Measurements from ENCODE around the gene NSG2. TPM values are rescaled to one million over a fixed set of nuclear protein-coding genes. Genes with fewer than 3 reads are reported as not detected.

NSG2 gene
- total and polyA plus RNA-seq, 12 donors = 0.11 to 0.82 (median 0.34) TPM; not detected in 2

DNA sequence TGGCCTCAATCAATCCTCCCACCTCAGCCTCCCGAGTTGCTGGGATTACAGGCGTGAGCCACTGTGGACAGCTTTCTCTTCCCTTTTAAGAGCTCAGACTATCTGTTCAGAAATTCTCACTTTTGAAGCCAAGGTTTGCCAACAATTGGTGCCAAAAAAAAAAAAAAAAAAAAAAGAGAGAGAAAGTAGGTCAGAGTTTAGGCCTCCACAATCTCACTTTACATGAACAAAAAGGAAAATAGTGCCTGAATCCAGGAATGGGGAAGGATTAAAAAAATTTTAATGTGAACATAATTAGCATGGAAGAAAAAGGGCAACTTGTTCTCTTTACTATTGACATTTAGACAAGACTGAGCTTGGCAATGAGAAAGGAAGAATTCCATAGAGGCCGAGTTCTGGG, 94.1 kb downstream of the NSG2 start:
- Histone ChIP-seq H3K27ac (no peak overlapping the region), H3K4me3 (no peak overlapping the region), H3K36me3 (no peaks in the 10 kb centered on the region), H3K4me1 (no peaks in the 10 kb centered on the region), H3K27me3 (peaks cover 0 to 6% (median 0%) of the 10 kb centered on the region in 7 donors), H3K9me3 (no peaks in the 10 kb centered on the region)
- ATAC-seq (no peak), DNase-seq (no peak)
- WGBS, 2 donors = 67 to 72% methylated on average over 3 of the region's 3 CpGs
- intact Hi-C loops (cut with DNase I) = no loop called here
- TF ChIP-seq, protein P1, sequence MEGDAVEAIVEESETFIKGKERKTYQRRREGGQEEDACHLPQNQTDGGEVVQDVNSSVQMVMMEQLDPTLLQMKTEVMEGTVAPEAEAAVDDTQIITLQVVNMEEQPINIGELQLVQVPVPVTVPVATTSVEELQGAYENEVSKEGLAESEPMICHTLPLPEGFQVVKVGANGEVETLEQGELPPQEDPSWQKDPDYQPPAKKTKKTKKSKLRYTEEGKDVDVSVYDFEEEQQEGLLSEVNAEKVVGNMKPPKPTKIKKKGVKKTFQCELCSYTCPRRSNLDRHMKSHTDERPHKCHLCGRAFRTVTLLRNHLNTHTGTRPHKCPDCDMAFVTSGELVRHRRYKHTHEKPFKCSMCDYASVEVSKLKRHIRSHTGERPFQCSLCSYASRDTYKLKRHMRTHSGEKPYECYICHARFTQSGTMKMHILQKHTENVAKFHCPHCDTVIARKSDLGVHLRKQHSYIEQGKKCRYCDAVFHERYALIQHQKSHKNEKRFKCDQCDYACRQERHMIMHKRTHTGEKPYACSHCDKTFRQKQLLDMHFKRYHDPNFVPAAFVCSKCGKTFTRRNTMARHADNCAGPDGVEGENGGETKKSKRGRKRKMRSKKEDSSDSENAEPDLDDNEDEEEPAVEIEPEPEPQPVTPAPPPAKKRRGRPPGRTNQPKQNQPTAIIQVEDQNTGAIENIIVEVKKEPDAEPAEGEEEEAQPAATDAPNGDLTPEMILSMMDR (IDR thresholded peaks at IDR 0.05) = no peak

DNA sequence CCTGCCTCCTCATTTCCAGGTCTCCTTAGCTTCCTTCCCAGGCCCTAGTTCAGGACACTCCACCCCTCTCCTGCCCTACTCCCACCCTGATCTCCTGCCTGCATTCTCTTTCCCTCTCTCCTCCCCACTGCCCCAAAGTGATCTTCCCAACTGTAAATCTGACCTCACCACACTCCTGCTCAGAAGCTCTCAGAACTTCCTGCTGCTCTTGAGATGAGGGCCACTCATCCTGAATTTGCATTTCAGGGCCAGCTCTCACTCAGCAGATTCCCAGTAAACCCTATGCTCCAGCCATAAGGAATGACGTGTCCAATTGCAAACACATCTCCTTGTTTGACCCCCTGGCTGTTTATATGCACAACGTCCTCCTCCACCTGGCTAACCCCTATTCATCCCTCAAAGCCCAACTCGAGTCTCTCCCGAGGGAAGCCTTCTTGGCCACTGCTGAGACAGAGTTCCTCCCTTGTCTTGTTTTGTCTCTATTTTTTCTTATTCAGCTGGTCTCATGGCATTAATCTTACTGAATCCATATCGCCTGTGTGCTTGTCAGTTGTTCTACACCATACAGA, 95.0 kb downstream of the NSG2 start:
- Histone ChIP-seq H3K4me3 (no peak overlapping the region), H3K27me3 (peaks cover 0 to 12% (median 0%) of the 10 kb centered on the region in 7 donors), H3K27ac (no peak overlapping the region), H3K4me1 (no peaks in the 10 kb centered on the region), H3K9me3 (no peaks in the 10 kb centered on the region), H3K36me3 (no peaks in the 10 kb centered on the region)
- WGBS, 2 donors = 61 to 70% methylated on average over 5 of the region's 5 CpGs
- ATAC-seq (no peak), DNase-seq (no peak)
- intact Hi-C loops (cut with DNase I) = no loop called here
- TF ChIP-seq, protein P1 (IDR thresholded peaks at IDR 0.05) = no peak

DNA sequence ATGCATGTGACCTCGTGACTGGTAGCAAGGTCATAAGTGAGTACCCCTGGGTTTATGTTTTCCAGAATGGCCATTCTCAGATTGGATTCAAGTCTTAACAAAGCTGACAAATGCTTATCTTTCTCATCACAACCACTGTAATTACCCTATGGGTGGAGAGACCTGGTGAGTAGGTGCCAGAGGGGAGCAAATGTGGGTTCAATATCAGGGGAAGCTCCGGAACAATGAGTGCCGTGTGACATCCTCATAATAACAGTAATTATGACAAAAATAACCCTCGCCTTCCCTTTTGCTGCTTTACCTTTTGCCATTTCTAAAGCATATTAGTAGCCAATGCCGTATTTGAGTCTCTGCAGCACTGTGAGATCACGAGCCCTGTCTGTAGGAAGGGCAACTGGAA, 95.9 kb downstream of the NSG2 start:
- WGBS, 2 donors = 76 to 79% methylated on average over 6 of the region's 6 CpGs
- H3K27ac ChIP-seq = no peak overlapping the region
- H3K4me1 ChIP-seq = no peaks in the 10 kb centered on the region
- ATAC-seq (no peak), DNase-seq (no peak)
- peaks cover 0 to 16% (median 0%) of the 10 kb centered on the region in 7 donors for H3K27me3 ChIP-seq
- H3K9me3 ChIP-seq = no peaks in the 10 kb centered on the region
- intact Hi-C loops (cut with DNase I) = no loop called here
- no peaks in the 10 kb centered on the region for H3K36me3 ChIP-seq
- TF ChIP-seq, protein P1 (IDR thresholded peaks at IDR 0.05) = no peak
- H3K4me3 ChIP-seq = no peak overlapping the region

DNA sequence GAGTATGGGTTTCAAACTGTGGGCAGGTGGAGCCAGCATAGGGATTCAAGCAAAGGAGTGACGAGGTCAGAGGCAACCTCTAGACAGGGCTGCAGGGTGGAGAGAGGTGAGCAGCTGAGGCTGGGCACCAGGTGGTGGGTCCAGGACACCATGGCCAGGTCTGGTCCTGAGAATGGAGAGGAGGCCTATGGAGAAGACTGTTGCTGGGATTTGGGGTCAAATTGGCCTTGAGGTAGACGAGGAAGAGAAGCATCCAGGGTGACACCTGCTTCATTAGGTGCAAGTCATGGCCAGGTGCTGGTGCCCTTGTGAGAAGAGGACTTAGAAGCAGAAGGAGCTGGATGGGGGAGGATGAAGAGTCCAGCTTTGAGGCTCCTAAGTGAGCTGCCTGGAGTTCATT, 99.6 kb downstream of the NSG2 start:
- no peak for DNase-seq
- Histone ChIP-seq H3K4me3 (no peak overlapping the region), H3K36me3 (no peaks in the 10 kb centered on the region), H3K27ac (no peak overlapping the region), H3K9me3 (no peaks in the 10 kb centered on the region), H3K4me1 (peaks cover 0 to 4% (median 0%) of the 10 kb centered on the region in 9 donors), H3K27me3 (peaks cover 0 to 26% (median 0%) of the 10 kb centered on the region in 7 donors)
- intact Hi-C loops (cut with DNase I) = no loop called here
- TF ChIP-seq, protein P1 (IDR thresholded peaks at IDR 0.05) = no peak
- 69 to 71% methylated on average over 2 of the region's 2 CpGs for WGBS, 2 donors
- ATAC-seq = no peak

Data from heart right ventricle (tissue), 16 donors.